Astrocyte (in vitro differentiated cells and primary cell): ENCODE data around the gene OSBP2.

Experiments
- EZH2 ChIP-seq: IDR thresholded peaks from 2 replicates; pipeline ENCODE4 v1.6.1; 2012; ENCODE audit warnings: mild to moderate bottlenecking, low read length, inconsistent platforms; ENCODE audit not compliant: insufficient read depth
- TF ChIP-seq, protein P1 (sequence below): IDR thresholded peaks from 2 replicates; pipeline ENCODE4 v1.5.1; 2011; ENCODE audit warnings: low read depth, mild to moderate bottlenecking, inconsistent platforms, low read length, moderate library complexity; ENCODE audit not compliant: insufficient read depth

DNA sequence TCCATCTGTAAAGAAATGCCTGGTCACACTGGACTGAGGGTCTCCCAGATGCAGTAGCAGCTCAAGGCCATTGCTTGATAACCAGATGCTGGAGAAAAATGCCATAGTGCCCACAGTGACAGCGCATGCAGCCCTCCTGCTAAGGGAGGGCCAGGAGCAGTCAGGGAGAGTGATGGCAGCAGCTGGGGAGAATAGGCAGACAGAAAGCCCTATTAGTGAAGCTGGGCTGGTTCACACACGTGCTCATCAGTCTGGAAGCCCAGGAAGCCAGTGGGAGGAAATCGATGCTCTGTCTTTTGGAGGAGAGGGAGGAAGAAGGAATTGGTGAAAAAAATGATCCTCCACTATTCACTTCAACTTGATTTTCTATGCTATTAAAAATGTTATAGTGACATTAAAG is 82.9 kb downstream of the OSBP2 start:
- TF ChIP-seq, protein P1, sequence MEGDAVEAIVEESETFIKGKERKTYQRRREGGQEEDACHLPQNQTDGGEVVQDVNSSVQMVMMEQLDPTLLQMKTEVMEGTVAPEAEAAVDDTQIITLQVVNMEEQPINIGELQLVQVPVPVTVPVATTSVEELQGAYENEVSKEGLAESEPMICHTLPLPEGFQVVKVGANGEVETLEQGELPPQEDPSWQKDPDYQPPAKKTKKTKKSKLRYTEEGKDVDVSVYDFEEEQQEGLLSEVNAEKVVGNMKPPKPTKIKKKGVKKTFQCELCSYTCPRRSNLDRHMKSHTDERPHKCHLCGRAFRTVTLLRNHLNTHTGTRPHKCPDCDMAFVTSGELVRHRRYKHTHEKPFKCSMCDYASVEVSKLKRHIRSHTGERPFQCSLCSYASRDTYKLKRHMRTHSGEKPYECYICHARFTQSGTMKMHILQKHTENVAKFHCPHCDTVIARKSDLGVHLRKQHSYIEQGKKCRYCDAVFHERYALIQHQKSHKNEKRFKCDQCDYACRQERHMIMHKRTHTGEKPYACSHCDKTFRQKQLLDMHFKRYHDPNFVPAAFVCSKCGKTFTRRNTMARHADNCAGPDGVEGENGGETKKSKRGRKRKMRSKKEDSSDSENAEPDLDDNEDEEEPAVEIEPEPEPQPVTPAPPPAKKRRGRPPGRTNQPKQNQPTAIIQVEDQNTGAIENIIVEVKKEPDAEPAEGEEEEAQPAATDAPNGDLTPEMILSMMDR = no peak
- TF ChIP-seq EZH2 = no peak
